Mammary epithelial cell (primary cell): Measurements from ENCODE around the gene ARX.

Experiments used
- EZH2 ChIP-seq: IDR thresholded peaks from 2 replicates; pipeline ENCODE4 v1.6.1; 2012; ENCODE audit warnings: low read length, inconsistent platforms, borderline replicate concordance
- TF ChIP-seq, protein P1 (sequence below), 2 donors: IDR thresholded peaks in 1 of 2; conservative IDR thresholded peaks in 1 of 2; 2 replicates each; pipeline ENCODE4 v1.5.1; 2011 to 2012; ENCODE audit warnings: inconsistent platforms in 2 of 2, low read length in 2 of 2, mild to moderate bottlenecking in 2 of 2, control low read depth in 1 of 2, low read depth in 1 of 2; ENCODE audit not compliant: insufficient read depth in 1 of 2; ENCODE audit errors: extremely low read depth in 1 of 2

DNA sequence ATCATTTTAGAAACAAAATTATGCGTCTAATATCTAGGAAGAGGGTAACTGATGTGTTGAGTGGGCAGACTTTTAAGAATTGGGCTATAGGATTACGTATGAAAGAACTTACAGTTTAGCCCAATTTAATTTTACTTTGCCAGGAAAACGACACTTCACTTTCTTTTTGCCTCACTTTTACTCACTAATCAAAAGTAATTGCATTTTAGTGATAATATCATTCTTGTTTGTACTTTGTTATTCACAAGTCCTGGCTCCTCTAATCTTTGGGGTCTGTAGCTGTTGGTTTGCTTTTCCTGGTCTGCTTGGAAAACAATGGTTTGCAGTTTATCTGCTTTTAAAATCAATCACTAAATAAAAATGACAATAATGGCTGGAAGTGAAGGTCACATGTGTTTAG, 2.9 kb upstream of the ARX start:
- TF ChIP-seq, protein P1, sequence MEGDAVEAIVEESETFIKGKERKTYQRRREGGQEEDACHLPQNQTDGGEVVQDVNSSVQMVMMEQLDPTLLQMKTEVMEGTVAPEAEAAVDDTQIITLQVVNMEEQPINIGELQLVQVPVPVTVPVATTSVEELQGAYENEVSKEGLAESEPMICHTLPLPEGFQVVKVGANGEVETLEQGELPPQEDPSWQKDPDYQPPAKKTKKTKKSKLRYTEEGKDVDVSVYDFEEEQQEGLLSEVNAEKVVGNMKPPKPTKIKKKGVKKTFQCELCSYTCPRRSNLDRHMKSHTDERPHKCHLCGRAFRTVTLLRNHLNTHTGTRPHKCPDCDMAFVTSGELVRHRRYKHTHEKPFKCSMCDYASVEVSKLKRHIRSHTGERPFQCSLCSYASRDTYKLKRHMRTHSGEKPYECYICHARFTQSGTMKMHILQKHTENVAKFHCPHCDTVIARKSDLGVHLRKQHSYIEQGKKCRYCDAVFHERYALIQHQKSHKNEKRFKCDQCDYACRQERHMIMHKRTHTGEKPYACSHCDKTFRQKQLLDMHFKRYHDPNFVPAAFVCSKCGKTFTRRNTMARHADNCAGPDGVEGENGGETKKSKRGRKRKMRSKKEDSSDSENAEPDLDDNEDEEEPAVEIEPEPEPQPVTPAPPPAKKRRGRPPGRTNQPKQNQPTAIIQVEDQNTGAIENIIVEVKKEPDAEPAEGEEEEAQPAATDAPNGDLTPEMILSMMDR (conservative IDR thresholded peaks at IDR 0.05 in 1 of 2, IDR thresholded peaks at IDR 0.05 in 1 of 2; ENCODE audit: extremely low read depth in 1 of 2, insufficient read depth in 1 of 2, low read depth in 1 of 2, low read length in 2 of 2) = no peak
- TF ChIP-seq EZH2 = no peak
